ENCODE results near the gene PADI6.
"Not testable (repeated sequence)": the region's sequence is repeated elsewhere in the genome, so short reads cannot be mapped to it uniquely, and the experiment has no call there.

Gene PADI6

GRCh38 chr1:17405898-17406759, 34.1 kb downstream of the PADI6 start:
- DNase-seq = peak; percentile 14

GRCh38 chr1:17406760-17407475, 34.9 kb downstream of the PADI6 start:
- not testable (repeated sequence) for DNase-seq

- DNase-seq = not testable (repeated sequence)
Observed at GRCh38 chr1:17407786-17408514, 36.0 kb downstream of the PADI6 start.

- no peak for DNase-seq
Observed at GRCh38 chr1:17409391-17409811, 37.4 kb downstream of the PADI6 start.

GRCh38 chr1:17412093-17412870, 40.3 kb downstream of the PADI6 start:
- DNase-seq = no peak

- DNase-seq = no peak
Observed at GRCh38 chr1:17414022-17414421, 42.0 kb downstream of the PADI6 start.

GRCh38 chr1:17416389-17416788, 44.4 kb downstream of the PADI6 start:
- DNase-seq = no peak

GRCh38 chr1:17419626-17420328, 47.8 kb downstream of the PADI6 start:
- DNase-seq = peak; percentile 51

GRCh38 chr1:17420391-17420918, 48.5 kb downstream of the PADI6 start:
- no peak for DNase-seq

- DNase-seq = no peak
Observed at GRCh38 chr1:17422461-17422860, 50.5 kb downstream of the PADI6 start.

GRCh38 chr1:17423781-17424245, 51.8 kb downstream of the PADI6 start:
- DNase-seq = no peak

- DNase-seq = no peak
Observed at GRCh38 chr1:17425806-17426600, 54.0 kb downstream of the PADI6 start.

- DNase-seq = no peak
Observed at GRCh38 chr1:17427696-17428660, 56.0 kb downstream of the PADI6 start.

- DNase-seq = no peak
Observed at GRCh38 chr1:17429183-17429582, 57.2 kb downstream of the PADI6 start.

GRCh38 chr1:17432412-17432811, 60.4 kb downstream of the PADI6 start:
- no peak for DNase-seq

GRCh38 chr1:17433261-17433660, 61.3 kb downstream of the PADI6 start:
- no peak for DNase-seq

- no peak for DNase-seq
Observed at GRCh38 chr1:17434016-17434415, 62.0 kb downstream of the PADI6 start.

- DNase-seq = no peak
Observed at GRCh38 chr1:17434601-17435000, 62.6 kb downstream of the PADI6 start.

- DNase-seq = no peak
Observed at GRCh38 chr1:17436380-17437174, 64.6 kb downstream of the PADI6 start.

Measured in CD4-positive, alpha-beta T cell treated with Interleukin-4 for 4 hours (primary cell).